Liver (tissue), 9 donors: ENCODE data around the gene CLEC16A. TPM values are rescaled to one million over a fixed set of nuclear protein-coding genes. Genes with fewer than 3 reads are reported as not detected.

Experiments used
- DNase-seq: peaks from one replicate; pipeline ENCODE4 v3.0.0-alpha.2; 2017; ENCODE audit warnings: low spot score
- H3K27ac ChIP-seq, 2 donors: one replicate each; pipeline ENCODE4 v1.7.0; 2013; ENCODE audit warnings: inconsistent platforms in 2 of 2, low read length in 2 of 2, control low read depth in 1 of 2, low read depth in 1 of 2, mild to moderate bottlenecking in 1 of 2
- H3K27me3 ChIP-seq, 4 donors: one replicate each; pipeline versions ENCODE4 v1.6.1 to v1.7.0; 2013; ENCODE audit warnings: low read length in 3 of 4, inconsistent platforms in 1 of 4, mild to moderate bottlenecking in 1 of 4, moderate library complexity in 1 of 4; ENCODE audit not compliant: control insufficient read depth in 4 of 4, insufficient read depth in 4 of 4
- H3K36me3 ChIP-seq, 4 donors: one replicate each; pipeline versions ENCODE4 v1.6.1 to v1.7.0; 2013; ENCODE audit warnings: low read length in 3 of 4, mild to moderate bottlenecking in 3 of 4, low read depth in 1 of 4, moderate library complexity in 1 of 4; ENCODE audit not compliant: control insufficient read depth in 4 of 4, insufficient read depth in 3 of 4
- H3K4me1 ChIP-seq, 4 donors: one replicate each; pipeline versions ENCODE4 v1.6.1 to v1.7.0; 2013; ENCODE audit warnings: low read length in 3 of 4, mild to moderate bottlenecking in 3 of 4, moderate library complexity in 1 of 4; ENCODE audit not compliant: control insufficient read depth in 4 of 4, insufficient read depth in 4 of 4
- H3K4me3 ChIP-seq, 3 donors: one replicate each; pipeline versions ENCODE4 v1.6.1 to v1.7.0; 2013; ENCODE audit warnings: low read length in 3 of 3, control low read depth in 1 of 3, low read depth in 1 of 3, mild to moderate bottlenecking in 1 of 3
- H3K9ac ChIP-seq, 2 donors: one replicate each; pipeline ENCODE4 v1.7.0; 2013; ENCODE audit warnings: low read length in 2 of 2, mild to moderate bottlenecking in 2 of 2, moderate library complexity in 2 of 2, control low read depth in 1 of 2, low read depth in 1 of 2
- H3K9me3 ChIP-seq, 4 donors: one replicate each; pipeline versions ENCODE4 v1.6.1 to v1.7.0; 2013; ENCODE audit warnings: low read length in 3 of 4; ENCODE audit not compliant: control insufficient read depth in 4 of 4
- EGR1 ChIP-seq, 2 donors: IDR thresholded peaks; 2 replicates each; pipeline ENCODE4 v1.6.1; 2016 to 2018; ENCODE audit warnings: antibody characterized with exemption in 2 of 2, low read depth in 2 of 2
- FOXA1 ChIP-seq: IDR thresholded peaks from 2 replicates; pipeline ENCODE4 v1.6.1; 2016; ENCODE audit warnings: antibody characterized with exemption
- FOXA2 ChIP-seq: IDR thresholded peaks from 2 replicates; pipeline ENCODE4 v1.6.1; 2016; ENCODE audit warnings: antibody characterized with exemption
- GABPA ChIP-seq, 2 donors: IDR thresholded peaks in 1 of 2; conservative IDR thresholded peaks in 1 of 2; 2 replicates each; pipeline ENCODE4 v1.6.1; 2016; ENCODE audit warnings: antibody characterized with exemption in 2 of 2, mild to moderate bottlenecking in 1 of 2, moderate library complexity in 1 of 2
- HNF4A ChIP-seq, 2 donors: conservative IDR thresholded peaks; 2 replicates each; pipeline ENCODE4 v1.6.1; 2016; ENCODE audit warnings: antibody characterized with exemption in 2 of 2, mild to moderate bottlenecking in 2 of 2
- HNF4G ChIP-seq: IDR thresholded peaks from 2 replicates; pipeline ENCODE4 v1.6.1; 2016; ENCODE audit warnings: antibody characterized with exemption
- JUND ChIP-seq, 2 donors: IDR thresholded peaks; 2 replicates each; pipeline ENCODE4 v1.6.1; 2016; ENCODE audit warnings: antibody characterized with exemption in 2 of 2
- MAX ChIP-seq: IDR thresholded peaks from 2 replicates; pipeline ENCODE4 v1.6.1; 2016; ENCODE audit warnings: antibody characterized with exemption
- NR2F2 ChIP-seq: IDR thresholded peaks from 2 replicates; pipeline ENCODE4 v1.6.1; 2016; ENCODE audit warnings: antibody characterized with exemption
- RXRA ChIP-seq, 2 donors: IDR thresholded peaks; 2 replicates each; pipeline ENCODE4 v1.6.1; 2017 to 2018; ENCODE audit warnings: antibody characterized with exemption in 2 of 2, mild to moderate bottlenecking in 1 of 2
- SP1 ChIP-seq: IDR thresholded peaks from 2 replicates; pipeline ENCODE4 v1.6.1; 2018; ENCODE audit warnings: antibody characterized with exemption, mild to moderate bottlenecking
- TAF1 ChIP-seq: conservative IDR thresholded peaks from 2 replicates; pipeline ENCODE4 v1.6.1; 2016; ENCODE audit warnings: antibody characterized with exemption, mild to moderate bottlenecking
- YY1 ChIP-seq: IDR thresholded peaks from 2 replicates; pipeline ENCODE4 v1.6.1; 2016; ENCODE audit warnings: antibody characterized with exemption, mild to moderate bottlenecking
- WGBS: extraction: QIAGEN DNeasy Blood & Tissue Kit; methylation state at CpG from one replicate; pipeline ENCODE4 v1.1.7; 2013; 5-methylcytosine and 5-hydroxymethylcytosine counted together
- polyA plus RNA-seq, 2 donors: library from polyadenylated mRNA; stranded (reverse) in 1 of 2; unstranded in 1 of 2; fragments of 200-250 nt in 1 of 2; fragments of >200 nt in 1 of 2; fragmentation: Nextera tagmentation in 1 of 2; extraction: Ambion mirVana in 1 of 2; gene quantifications; one replicate each; pipeline versions ENCODE4 v1.2.1 to v1.2.3, GENCODE V29; 2013 to 2015
- total RNA-seq, 2 donors: library from RNA; depleted of rRNA; stranded (reverse); fragments of >200 nt; gene quantifications; one replicate each; pipeline ENCODE4 v1.2.3, GENCODE V29; 2014
- TF ChIP-seq, protein P1 (sequence below): fragments of 150-350 bp; IDR thresholded peaks from 2 replicates; pipeline ENCODE4 v1.5.1; 2017; ENCODE audit warnings: improper control_type of control experiment, low read depth, low read length; ENCODE audit not compliant: missing input control
- TF ChIP-seq, protein P2 (sequence below): IDR thresholded peaks from 2 replicates; pipeline ENCODE4 v1.6.1; 2016; ENCODE audit warnings: antibody characterized with exemption
- TF ChIP-seq, protein P3 (sequence below): IDR thresholded peaks from 2 replicates; pipeline ENCODE4 v1.6.1; 2016; ENCODE audit warnings: antibody characterized with exemption, mild to moderate bottlenecking
- donor health status: healthy.
- donor health status: healthy.
- donor health status: healthy.
- donor health status: healthy.
- donor health status: healthy.

The CLEC16A gene
- total and polyA plus RNA-seq, 4 donors: 9.7 to 23.0 (median 17.4) TPM

DNA sequence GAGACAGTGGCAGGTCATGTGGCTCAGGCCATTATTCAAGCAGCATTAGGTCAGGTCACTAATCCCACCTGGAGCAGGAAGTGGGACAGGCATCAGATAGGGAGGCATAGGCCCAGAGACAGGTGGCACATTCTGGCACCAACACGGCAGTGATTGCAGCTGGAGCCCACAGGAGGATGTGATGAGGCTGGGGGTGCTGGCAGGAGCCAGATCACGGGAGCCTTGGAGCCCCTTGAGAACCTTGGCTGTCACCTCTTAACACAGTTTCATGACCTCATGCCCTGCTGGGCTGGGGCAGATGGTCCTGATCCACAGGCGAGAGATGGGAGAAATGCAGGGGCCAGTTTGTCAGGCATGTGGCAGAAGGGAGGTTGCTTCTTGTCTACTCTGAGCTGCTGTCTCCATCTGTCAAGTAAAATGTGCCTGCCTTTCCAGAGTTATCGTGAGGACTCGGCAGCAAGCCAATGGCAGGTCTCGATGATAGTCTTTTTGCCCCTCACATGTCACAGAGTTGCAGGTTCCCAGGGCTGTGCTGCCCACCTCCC lies 109.6 kb downstream of the CLEC16A start:
- H3K4me1 ChIP-seq: no peaks in the 10 kb centered on the region
- no peaks in the 10 kb centered on the region for H3K9me3 ChIP-seq
- WGBS: 93% methylated on average over 6 of the region's 6 CpGs
- H3K27ac ChIP-seq: no peak overlapping the region
- H3K9ac ChIP-seq: no peak overlapping the region
- TF ChIP-seq YY1 (no peak), FOXA2 (no peak), EGR1 (IDR thresholded peaks at IDR 0.05; ENCODE audit: low read depth in 2 of 2) (no peak), SP1 (no peak), RXRA (IDR thresholded peaks at IDR 0.05) (no peak), NR2F2 (no peak), TAF1 (no peak), GABPA (IDR thresholded peaks at IDR 0.05 in 1 of 2, conservative IDR thresholded peaks at IDR 0.05 in 1 of 2) (no peak), HNF4G (no peak), HNF4A (conservative IDR thresholded peaks at IDR 0.05) (no peak), JUND (IDR thresholded peaks at IDR 0.05) (no peak)
- TF ChIP-seq, protein P1, sequence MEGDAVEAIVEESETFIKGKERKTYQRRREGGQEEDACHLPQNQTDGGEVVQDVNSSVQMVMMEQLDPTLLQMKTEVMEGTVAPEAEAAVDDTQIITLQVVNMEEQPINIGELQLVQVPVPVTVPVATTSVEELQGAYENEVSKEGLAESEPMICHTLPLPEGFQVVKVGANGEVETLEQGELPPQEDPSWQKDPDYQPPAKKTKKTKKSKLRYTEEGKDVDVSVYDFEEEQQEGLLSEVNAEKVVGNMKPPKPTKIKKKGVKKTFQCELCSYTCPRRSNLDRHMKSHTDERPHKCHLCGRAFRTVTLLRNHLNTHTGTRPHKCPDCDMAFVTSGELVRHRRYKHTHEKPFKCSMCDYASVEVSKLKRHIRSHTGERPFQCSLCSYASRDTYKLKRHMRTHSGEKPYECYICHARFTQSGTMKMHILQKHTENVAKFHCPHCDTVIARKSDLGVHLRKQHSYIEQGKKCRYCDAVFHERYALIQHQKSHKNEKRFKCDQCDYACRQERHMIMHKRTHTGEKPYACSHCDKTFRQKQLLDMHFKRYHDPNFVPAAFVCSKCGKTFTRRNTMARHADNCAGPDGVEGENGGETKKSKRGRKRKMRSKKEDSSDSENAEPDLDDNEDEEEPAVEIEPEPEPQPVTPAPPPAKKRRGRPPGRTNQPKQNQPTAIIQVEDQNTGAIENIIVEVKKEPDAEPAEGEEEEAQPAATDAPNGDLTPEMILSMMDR: no peak
- H3K4me3 ChIP-seq: no peak overlapping the region
- peaks cover 0 to 14% (median 4%) of the 10 kb centered on the region in 4 donors for H3K36me3 ChIP-seq
- DNase-seq: no peak
- no peaks in the 10 kb centered on the region for H3K27me3 ChIP-seq

GRCh38 chr16:11056090-11056992 lies 112.0 kb downstream of the CLEC16A start:
- Histone ChIP-seq H3K4me3 (no peak overlapping the region), H3K27me3 (no peaks in the 10 kb centered on the region), H3K9me3 (no peaks in the 10 kb centered on the region), H3K4me1 (no peaks in the 10 kb centered on the region), H3K9ac (no peak overlapping the region), H3K27ac (no peak overlapping the region), H3K36me3 (peaks cover 0 to 19% (median 7%) of the 10 kb centered on the region in 4 donors)
- TF ChIP-seq, protein P2, sequence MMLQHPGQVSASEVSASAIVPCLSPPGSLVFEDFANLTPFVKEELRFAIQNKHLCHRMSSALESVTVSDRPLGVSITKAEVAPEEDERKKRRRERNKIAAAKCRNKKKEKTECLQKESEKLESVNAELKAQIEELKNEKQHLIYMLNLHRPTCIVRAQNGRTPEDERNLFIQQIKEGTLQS: no peak
- TF ChIP-seq EGR1 (IDR thresholded peaks at IDR 0.05; ENCODE audit: low read depth in 2 of 2) (no peak), HNF4G (no peak), YY1 (no peak), FOXA1 (no peak), MAX (no peak), RXRA (IDR thresholded peaks at IDR 0.05) (no peak), NR2F2 (no peak), TAF1 (no peak), FOXA2 (no peak)
- TF ChIP-seq, protein P1: no peak
- TF ChIP-seq, protein P3, sequence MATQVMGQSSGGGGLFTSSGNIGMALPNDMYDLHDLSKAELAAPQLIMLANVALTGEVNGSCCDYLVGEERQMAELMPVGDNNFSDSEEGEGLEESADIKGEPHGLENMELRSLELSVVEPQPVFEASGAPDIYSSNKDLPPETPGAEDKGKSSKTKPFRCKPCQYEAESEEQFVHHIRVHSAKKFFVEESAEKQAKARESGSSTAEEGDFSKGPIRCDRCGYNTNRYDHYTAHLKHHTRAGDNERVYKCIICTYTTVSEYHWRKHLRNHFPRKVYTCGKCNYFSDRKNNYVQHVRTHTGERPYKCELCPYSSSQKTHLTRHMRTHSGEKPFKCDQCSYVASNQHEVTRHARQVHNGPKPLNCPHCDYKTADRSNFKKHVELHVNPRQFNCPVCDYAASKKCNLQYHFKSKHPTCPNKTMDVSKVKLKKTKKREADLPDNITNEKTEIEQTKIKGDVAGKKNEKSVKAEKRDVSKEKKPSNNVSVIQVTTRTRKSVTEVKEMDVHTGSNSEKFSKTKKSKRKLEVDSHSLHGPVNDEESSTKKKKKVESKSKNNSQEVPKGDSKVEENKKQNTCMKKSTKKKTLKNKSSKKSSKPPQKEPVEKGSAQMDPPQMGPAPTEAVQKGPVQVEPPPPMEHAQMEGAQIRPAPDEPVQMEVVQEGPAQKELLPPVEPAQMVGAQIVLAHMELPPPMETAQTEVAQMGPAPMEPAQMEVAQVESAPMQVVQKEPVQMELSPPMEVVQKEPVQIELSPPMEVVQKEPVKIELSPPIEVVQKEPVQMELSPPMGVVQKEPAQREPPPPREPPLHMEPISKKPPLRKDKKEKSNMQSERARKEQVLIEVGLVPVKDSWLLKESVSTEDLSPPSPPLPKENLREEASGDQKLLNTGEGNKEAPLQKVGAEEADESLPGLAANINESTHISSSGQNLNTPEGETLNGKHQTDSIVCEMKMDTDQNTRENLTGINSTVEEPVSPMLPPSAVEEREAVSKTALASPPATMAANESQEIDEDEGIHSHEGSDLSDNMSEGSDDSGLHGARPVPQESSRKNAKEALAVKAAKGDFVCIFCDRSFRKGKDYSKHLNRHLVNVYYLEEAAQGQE: no peak
- WGBS: 88% methylated on average over 11 of the region's 11 CpGs
- DNase-seq: no peak
